Posterior vena cava (tissue), 2 donors: ENCODE measurements around the gene RGMA. TPM values are rescaled to one million over a fixed set of nuclear protein-coding genes. Genes with fewer than 3 reads are reported as not detected.
A peak's percentile ranks its signal among the peaks of the same experiment; 100 is the strongest.

Experiments
- DNase-seq: peaks from one replicate; pipeline ENCODE4 v3.0.0-alpha.2; 2020; ENCODE audit warnings: low spot score
- intact Hi-C, 2 donors: fragments of 100-400 bp; cut with DNase I; formaldehyde crosslinking; loops; one replicate each; pipeline versions ENCODE4 v1.14.1 to v1.14.2; 2022 to 2023
- total RNA-seq, 2 donors: library from RNA; stranded (reverse); fragmentation: NEBNext Ultra II Directional; extraction: Animal tissue kit (Norgen Biotek cat#: 25700); gene quantifications; one replicate each; pipeline ENCODE4 v1.2.1, GENCODE V29; 2021
- donor health status: DM: yes; HTN: yes; CAD: no.
- donor health status: DM: yes; HTN: yes; CAD: no.

Gene RGMA
- total RNA-seq, 2 donors from 2014 or later = 20.3 to 33.9 TPM

DNA sequence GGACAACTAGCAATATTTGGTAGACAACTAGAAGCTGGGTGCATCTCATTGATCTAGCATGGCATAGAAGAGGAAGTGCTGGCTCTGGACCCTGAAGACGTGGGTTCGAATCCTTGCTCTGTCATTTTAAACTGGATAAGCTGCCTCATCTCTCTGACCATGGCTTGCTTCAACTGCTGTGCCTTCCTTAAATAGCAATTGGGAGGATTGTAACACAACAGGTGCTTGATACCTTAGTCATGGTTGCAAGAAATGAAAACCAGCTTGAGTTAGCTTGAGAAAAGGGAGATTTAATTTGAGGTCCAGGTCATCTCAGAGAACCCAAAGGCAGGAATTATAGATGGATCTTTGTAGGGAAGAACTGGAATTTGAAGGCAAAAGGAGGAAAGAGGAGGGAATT is 14.8 kb upstream of the RGMA start:
- intact Hi-C loops = no loop called here
- DNase-seq = no peak

DNA sequence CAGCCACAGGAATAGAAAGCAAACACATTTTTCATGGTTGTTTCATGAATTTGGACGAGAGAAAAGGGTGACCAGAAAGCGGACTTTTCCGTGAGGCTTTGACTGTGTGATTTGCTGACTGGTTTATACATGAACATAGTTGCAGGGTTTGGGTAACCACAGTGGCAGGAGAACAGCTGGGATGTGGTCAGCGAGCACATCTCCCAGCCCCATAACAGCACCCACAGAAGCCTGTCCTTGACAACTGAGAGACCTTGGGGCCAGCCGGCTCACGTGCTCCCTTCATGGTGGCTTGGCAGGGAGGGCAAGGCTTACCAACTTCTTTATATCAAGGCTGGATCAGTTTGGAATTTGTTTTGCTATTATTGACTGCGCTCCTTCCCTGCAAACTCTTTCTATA is 13.2 kb upstream of the RGMA start:
- intact Hi-C loops = no loop called here
- DNase-seq = no peak

DNA sequence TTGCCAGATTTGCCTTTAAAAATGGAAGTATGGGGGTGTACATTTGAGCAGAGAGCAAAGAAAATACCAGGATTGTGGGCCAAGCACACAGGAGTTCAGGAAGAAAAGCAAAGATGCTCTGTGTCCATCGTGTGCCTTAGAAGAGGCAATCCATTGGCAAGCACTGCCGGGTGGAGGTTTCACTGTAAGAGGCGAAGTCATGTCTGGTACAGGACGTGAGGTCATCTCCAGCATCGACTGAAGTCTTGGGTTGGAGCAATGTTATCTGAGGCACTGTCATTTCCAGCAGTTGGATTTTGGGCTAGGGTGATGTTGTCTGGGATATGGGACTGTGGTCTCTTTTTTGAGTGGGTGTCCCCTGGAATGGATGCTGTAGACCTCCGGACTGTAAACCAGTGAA is 4.8 kb upstream of the RGMA start:
- no peak for DNase-seq
- intact Hi-C loops = no loop called here

DNA sequence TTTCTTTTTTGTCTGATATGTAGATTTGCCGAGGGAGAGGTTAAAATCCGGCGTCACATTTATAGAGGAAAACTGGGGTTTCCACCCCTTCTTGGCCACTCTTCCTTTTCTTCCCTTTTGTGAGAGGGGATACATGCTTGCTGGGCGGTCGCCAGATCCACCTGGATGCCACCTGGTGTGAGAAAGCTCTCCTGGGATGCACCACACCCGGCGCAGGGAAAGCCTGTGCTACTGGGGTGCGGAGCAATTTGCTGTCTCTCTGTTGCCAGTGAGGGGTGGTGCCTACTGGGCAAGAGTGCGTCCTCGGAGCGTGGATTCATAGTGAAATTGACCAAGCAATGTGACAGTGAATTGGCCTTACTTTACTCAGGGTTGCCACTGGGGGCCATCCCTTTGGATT is 2.5 kb upstream of the RGMA start:
- intact Hi-C loops = no loop called here
- no peak for DNase-seq

DNA sequence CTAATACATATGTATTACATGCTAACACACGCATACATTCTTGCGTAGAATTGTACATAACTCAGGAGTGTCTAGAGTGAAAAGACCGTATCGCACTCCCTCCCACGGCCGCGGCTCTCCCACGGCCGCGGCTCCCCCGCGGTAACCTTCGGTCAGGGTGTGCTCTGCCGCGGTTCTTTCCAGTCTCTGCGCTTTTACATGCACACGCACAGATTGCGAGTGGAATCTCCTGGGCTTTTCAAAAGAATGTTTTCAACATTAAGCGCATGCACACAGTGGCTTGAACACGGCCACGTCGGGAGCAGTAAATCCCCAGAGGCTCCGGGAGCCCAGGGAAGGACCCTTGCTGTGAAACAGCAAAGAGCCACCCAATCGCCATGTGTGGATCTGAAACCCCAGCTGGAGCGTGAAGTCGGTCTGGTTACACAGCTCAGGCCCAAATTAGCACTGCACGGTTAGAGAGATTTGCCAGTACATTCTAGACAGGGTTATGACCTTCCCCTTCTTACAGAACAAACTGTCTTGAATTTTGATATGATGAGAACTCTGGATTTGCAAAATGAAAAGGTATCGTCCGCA is 805 bp upstream of the RGMA start:
- intact Hi-C loops = loop anchor here in 1 of 2 donors (5.0 kb wide), 1 partner anchor 267 kb away; no protein-coding TSS in a partner anchor

DNA sequence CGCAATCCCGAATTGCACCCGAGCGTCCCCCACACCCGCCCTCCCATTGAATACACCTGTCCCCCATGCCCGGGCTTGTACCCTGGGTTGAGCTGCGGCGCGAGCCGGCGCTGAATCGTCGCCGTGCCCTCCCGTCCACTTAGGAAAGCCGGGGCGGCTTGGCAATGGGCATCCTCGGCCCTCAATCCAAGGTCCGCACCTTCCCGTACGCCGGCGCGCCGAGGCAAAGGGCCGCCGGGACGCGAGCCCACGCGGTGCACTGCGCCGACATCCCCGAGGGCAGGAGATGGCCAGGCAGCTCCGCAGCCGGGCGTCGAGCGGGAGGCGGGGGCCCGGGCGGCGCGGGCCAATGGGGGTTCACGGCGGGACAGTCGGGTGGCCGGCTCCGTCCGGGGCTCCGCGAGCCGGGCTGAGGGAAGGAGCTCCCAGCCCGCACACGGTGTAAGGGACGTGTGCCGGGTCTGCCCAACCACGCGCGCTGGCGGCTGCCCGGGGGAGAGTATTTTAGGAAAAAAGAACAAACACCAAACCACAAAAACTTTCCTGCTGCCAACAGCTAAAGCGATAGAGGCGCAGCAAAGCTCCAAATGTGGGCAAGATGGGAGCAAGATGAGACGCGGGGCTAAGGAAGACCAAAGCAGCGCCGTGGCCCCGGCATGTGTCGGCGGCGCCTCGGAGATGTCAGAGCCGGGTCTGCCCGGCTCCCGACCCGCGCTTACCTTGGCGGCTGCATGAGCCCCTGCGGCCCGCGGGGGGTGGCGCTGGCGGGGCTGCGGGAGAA is 621 bp downstream of the RGMA start:
- intact Hi-C loops = loop anchor here in 1 of 2 donors (5.0 kb wide), 1 partner anchor 269 kb away; no protein-coding TSS in a partner anchor
- no peak for DNase-seq

More for the DNA sequence above, 805 bp upstream of the RGMA start:
- no peak for DNase-seq

DNA sequence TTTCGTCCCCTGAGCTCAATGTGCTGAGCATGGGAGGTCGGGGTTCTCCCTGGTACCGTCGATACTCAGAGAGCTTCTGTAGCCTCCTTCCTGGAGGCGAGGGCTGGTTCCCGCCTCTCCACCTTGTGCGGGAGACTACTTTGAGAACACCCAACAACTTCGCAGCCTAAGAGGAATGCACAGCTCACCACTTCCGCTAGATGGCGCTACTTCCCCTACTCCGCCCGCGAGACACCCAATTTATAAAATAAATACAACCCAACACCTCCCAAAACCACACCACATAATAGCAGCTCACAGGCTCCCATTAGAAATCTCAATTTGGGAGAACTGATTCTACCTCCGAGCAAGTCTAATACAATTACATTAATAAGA is 1.2 kb downstream of the RGMA start:
- intact Hi-C loops = loop anchor here in 1 of 2 donors (5.0 kb wide), 1 partner anchor 269 kb away; no protein-coding TSS in a partner anchor
- DNase-seq = peak; percentile 93

DNA sequence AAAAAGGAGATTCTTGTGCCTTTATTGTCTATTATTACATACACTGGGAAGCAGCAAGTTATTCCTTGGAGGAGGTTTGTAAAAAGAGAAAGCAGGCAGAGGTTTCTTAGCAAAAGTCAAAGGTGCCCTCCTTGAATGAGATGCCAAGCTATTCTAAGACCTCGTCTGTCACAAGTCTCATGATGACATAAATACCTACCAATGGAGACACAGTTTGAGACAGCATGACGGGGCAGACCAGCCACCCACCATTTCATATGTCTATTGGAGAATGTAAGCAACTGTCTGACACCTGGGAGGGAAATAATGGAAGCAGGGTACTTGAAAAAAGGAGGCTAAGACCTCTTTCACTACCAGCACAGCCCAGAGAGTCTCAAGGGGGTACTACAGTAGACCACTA is 2.2 kb downstream of the RGMA start:
- intact Hi-C loops = loop anchor here in 1 of 2 donors (5.0 kb wide), 1 partner anchor 271 kb away; no protein-coding TSS in a partner anchor
- no peak for DNase-seq

DNA sequence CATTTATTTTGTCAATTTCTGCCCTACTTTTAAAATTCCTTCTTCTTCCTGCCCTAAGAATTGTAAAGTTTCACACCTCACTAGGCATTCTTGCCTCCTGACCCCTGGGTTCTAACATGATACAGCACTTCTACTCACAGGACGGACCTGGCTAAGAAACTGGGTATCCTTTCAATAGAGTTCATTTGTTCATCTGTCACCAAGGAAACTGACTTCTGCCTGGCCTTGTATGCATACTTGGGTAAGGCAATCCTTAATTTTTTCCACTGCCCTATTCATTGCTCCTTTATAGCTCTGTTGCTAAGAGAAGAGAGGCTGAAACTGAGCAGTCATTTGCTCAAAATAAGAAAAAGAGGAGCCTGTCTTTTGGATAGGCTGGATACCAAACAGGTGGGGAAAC is 3.3 kb downstream of the RGMA start:
- intact Hi-C loops = loop anchor here in 1 of 2 donors (5.0 kb wide), 1 partner anchor 272 kb away; no protein-coding TSS in a partner anchor
- no peak for DNase-seq

DNA sequence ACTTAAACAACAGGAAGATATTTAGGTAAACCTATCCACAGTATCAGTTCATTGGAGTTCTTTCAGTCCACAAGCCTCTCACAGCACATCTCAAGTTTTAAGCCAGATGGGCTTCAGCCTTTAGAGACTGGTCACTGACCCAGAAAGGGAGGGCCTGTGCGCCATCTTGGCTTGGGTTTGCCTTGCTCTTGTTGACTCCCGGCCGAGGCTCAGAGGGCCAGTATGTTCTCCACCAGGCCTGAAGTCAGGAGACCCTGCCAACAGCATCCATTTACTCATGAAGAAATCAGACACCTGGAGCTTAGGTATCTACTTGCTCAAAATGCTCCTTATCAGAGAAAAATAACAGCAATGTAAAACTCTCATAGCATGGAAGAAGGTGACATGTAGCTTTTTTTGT is 6.2 kb downstream of the RGMA start:
- intact Hi-C loops = no loop called here
- no peak for DNase-seq

DNA sequence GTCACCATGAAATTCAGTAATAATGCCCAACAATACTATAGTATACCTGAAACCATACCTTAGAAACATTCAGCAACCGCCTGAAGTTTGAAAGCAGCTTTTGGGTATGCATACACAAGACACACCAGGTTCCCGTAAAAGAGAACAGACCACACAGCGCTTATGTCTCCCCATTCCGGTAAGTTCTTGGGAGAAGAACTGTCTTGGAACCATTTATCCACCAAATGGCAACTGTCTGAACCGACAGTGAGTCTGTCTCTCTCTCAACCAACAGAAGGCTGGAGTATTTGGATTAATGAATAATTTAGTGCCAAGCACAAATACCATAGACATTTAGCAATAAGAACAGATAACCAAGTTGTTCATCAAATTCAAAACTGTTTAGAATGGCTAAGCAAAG is 7.6 kb downstream of the RGMA start:
- intact Hi-C loops = no loop called here
- no peak for DNase-seq

DNA sequence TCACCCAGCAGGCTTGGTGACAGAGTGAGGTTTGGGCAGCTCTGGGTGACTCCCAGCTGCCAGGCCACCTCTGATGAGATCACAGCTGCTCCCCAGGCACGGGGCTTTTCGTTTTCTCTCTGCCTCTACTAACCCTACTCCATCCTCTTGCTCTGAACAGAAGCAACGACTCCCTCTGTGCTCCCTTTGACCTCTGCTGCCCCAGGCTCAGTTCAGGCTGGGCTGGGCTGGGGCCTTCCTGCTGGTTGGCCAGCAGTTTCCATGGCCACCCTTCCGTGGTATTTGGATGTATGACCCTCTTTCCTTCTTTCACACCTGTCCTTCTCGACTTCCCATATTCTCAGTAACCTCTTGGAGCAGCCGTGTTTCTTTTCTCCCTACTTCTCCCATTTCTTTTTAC is 8.6 kb downstream of the RGMA start:
- no peak for DNase-seq
- intact Hi-C loops = no loop called here

DNA sequence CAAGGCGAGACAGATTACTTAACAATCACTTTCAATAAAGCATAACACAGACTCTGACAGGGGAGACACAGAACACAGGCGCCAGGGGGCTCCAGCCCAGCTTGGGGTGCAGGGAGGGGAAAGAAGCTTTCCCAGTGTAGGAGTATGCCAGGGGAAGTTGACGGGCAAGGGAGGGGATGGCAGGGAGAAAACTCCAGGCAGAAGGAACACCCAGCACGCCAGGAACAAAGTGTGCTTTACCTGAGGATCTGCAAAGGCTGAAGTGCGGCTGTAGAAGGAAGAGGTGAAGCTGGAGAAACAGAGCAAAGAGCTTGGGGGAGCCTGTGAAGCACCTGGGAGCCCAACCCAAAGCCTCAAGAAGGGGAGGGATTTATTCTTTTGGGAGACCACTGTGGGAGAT is 12.1 kb downstream of the RGMA start:
- intact Hi-C loops = loop anchor here in 1 of 2 donors (5.0 kb wide), 1 partner anchor 375 kb away; no protein-coding TSS in a partner anchor
- DNase-seq = no peak

DNA sequence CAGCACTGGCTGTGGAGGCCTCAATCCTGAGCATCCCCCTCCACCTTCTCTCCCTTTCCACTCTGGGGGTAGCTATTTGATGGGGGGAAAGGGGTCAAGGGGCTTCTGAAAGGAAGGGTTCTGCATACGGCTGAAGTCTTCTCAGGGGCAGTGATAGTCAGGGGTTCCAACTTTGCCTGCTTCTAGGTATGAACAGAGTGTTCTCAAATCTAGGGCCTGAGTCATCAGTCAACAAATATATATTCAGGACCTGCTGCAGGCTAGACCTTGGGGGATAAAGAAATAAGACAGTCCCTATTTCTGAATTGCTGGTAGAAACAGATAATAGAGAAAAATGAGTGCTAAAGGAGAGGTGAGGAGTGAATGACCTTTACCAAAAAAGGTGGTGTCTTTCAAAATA is 12.8 kb downstream of the RGMA start:
- intact Hi-C loops = loop anchor here in 1 of 2 donors (5.0 kb wide), 1 partner anchor 376 kb away; no protein-coding TSS in a partner anchor
- no peak for DNase-seq

DNA sequence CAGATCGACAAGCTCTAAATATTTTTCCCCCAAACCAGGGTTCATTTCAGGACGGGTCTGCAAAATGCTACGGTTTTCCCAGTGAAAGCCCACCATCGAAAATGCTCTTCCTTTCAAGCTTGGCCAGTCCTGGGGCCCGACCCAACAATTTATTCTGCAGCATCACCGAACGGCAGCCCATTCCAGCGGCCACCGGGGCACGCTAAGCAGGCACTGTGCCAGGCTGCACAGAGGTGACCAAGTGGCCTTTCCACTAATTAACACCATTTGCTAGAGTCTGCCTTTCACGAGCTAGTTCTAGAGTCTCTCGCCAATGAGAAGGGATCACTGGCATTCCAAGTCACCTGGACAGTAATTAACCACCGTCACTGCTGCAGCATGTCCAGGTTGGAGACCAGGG is 14.4 kb downstream of the RGMA start:
- intact Hi-C loops = no loop called here
- DNase-seq = no peak

DNA sequence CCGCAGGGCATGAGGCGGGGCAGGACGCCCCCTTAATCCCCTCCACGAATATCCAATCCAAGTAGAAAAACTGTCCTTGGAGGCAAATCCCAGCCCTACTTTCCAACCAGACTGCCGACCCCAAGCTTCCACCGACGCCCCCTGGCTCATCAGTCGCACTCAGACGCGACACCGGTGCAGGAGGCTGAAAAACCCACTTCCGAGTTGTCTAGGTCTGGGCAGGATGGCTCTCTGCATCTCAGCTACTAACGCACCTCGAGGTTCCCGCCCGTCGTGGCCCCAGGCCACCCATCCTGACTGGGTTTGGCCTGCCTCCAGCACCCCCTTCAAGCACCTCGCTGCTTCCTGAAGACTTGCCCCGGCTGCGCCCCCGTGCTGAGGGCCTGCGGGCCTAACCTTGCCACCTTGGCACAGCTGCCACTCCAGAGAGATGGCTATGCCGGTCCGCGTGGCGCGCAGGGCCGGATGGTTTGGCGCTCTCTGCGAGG is 15.5 kb downstream of the RGMA start:
- no peak for DNase-seq

DNA sequence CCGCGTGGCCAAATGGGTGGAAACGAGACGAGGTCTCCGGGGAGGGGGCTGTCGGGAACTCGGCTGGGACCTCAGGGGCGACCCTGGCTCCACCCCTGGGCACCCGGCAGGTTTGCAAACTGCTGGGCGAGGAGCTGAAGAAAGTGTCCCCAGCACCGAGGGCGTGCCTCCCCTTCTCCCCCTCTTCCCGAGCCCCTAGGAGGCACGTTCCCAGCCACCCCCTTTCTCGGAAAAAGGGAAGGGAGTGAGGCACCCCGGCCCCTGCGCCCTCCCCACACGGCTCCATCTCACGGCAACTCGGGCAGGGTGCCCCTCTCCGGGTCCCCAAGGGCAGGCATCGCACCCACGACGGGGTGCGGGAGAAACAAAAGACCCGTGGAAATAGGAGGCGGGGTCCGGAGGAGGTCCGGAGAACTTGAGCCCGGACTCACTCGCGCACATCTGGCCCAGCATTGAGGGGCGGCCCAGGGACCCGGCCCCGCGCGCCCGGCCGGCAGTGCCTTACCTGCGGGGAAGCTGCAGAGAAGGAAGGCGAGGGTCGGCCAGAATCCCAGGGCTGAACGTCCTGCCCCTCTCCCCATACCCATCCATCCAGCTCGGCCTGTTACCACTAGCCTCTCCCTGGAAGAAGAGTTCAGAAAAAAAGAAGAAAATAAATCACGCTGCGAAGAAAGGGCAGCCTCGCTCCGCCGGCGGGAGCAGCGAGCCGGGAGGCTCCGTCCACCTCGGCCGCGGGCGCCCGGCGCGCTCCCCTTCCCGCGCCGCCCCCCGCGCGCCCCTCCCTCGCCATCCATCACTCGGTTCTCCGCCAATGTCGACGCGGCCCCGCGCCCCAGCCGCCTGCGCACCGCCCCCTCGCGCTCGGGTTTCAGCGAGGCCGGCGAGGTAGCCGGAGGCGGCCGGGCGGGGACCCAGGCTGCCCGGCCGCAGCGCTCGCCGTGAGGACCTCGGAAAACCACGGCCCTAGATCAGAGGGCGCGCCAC is 16.3 kb downstream of the RGMA start:
- peak; percentile 91 for DNase-seq
- intact Hi-C loops = no loop called here

More for the DNA sequence above, 15.5 kb downstream of the RGMA start:
- intact Hi-C loops = no loop called here

DNA sequence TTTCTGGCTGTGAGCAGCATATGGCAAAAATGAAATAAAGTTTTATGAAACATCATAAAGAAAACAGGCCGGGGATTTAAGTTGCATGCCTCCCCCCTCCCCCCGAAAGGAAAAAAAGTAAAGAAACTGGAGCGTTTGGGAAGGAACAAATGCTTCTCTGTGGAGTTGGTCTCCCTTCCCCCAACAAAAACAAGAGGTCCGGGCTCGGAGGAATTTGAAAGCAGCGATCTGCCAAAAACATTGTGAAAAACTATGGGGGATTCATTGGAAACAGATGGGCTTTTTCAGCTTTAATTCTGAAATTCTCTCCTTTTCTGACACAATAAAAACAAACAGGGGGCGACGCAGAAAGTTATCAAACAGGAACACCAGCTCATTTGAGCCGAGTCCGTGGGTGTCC is 17.0 kb downstream of the RGMA start:
- DNase-seq = no peak
- intact Hi-C loops = no loop called here

DNA sequence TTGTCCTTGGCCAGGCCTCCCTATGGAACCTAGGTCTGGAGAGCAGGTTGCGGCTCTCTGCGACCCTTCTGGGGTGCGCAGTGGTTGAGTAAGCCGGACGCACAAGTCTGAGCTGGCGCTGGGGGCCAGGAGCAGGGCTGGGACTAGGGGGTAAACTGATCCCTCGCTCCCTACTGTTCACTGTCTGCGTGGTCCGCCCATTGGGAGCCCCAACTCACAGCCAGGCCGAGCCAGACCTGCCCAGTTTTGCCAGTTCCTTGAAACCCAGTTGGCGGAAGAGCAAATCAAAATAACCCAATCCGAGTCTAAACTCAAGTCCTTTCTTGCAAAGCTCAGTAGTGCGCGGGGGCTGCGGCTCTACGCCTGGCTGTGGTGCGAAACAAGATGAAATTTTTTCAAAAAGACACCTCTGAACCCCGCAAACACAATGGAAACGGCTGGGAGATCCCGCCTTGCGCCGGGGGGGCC is 17.5 kb downstream of the RGMA start:
- no peak for DNase-seq
- intact Hi-C loops = no loop called here
